ENCODE data around the gene ACVR1C. TPM values are rescaled to one million over a fixed set of nuclear protein-coding genes. Genes with fewer than 3 reads are reported as not detected.
"Not testable (repeated sequence)": the region's sequence is repeated elsewhere in the genome, so short reads cannot be mapped to it uniquely, and the experiment has no call there.

The ACVR1C gene
- total RNA-seq, 2 experiments from 2014 or later, result 1.2 to 2.4 TPM

DNA sequence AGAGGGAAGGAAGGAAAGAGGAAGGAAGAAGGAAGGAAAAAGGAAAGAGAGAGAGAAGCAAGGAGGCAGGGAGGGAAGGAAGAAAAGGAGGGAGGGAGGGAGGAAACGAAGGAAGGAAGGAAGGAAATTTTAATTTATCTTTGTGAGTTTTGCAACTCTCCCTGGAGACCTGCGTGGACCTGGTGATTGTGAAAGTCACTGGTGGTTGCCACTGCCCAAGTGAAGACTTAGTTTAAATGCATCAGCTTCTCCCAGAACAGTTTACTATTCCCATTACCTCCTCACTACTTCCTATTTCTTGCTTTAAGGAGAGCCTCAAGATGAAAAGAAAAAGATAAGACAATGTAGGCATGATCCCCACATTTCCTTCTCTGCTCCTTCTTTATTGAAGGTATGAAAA is 68.8 kb downstream of the ACVR1C start:
- H3K4me1 Mint-ChIP-seq, result peaks cover 31% of the 10 kb centered on the region
- DNase-seq (no peak), ATAC-seq (no peak)
- CTCF ChIA-PET, result interaction anchor here (1.5 kb wide), 1 partner anchor 69 kb away, joined by 3 read pairs; no protein-coding TSS in a partner anchor
- peaks cover 7% of the 10 kb centered on the region for H3K36me3 Mint-ChIP-seq
- H3K4me3 Mint-ChIP-seq, result no peak overlapping the region
- H3K27me3 Mint-ChIP-seq, result no peaks in the 10 kb centered on the region
- no peak overlapping the region for H3K27ac Mint-ChIP-seq
- H3K9me3 Mint-ChIP-seq (ENCODE audit: low read depth), result peaks cover 8% of the 10 kb centered on the region

DNA sequence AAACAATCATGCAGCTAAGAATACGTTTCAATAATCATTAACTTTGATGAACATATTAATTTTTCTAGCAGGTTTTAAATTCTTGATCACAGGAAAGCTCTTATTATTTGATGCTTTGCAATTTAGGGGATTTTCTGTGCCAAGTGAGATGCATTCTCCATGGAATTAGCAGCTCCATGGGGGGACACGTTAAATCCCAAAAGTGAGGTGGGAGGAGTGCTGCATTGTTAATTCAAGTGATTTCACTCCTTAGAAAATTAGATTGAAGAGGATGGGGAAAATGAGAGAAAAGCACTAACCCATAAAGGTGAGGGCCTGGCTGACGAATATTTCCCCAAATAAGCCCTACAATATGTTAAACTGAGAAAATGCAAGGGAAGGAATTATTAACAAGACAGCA is 69.2 kb downstream of the ACVR1C start:
- no peak for DNase-seq
- Mint-ChIP-seq H3K27ac (no peak overlapping the region), H3K4me3 (no peak overlapping the region), H3K9me3 (ENCODE audit: low read depth) (peaks cover 8% of the 10 kb centered on the region), H3K36me3 (peaks cover 7% of the 10 kb centered on the region), H3K27me3 (no peaks in the 10 kb centered on the region), H3K4me1 (peaks cover 31% of the 10 kb centered on the region)
- CTCF ChIA-PET, result interaction anchor here (1.2 to 1.5 kb wide), 3 partner anchors 68 to 257 kb away, joined by 3 to 5 read pairs (median 3); no protein-coding TSS in a partner anchor
- ATAC-seq, result no peak

DNA sequence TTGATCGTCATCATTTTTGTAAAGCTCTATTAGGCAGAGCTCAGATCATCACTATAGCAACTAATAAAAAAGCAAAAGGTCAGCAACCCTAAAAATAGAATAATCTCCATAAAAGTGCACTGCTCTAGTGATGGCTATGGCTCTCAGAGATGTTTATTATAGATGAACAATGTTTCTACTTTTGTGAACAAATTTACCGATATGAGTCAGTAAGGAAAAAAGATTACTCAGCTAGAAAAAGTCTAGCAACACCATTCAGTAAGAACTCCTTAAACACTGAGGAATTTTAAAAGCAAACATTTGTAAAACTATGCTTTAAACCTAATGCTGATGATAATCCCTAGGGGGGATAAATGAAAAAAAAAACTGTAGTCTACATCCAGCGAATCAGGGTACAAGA is 69.6 kb downstream of the ACVR1C start:
- Mint-ChIP-seq H3K27ac (no peak overlapping the region), H3K4me1 (peaks cover 31% of the 10 kb centered on the region), H3K36me3 (peaks cover 7% of the 10 kb centered on the region), H3K27me3 (no peaks in the 10 kb centered on the region), H3K4me3 (no peak overlapping the region), H3K9me3 (ENCODE audit: low read depth) (peaks cover 8% of the 10 kb centered on the region)
- CTCF ChIA-PET, result interaction anchor here (1.2 to 1.5 kb wide), 3 partner anchors 68 to 257 kb away, joined by 3 to 5 read pairs (median 3); no protein-coding TSS in a partner anchor
- no peak for DNase-seq
- no peak for ATAC-seq

DNA sequence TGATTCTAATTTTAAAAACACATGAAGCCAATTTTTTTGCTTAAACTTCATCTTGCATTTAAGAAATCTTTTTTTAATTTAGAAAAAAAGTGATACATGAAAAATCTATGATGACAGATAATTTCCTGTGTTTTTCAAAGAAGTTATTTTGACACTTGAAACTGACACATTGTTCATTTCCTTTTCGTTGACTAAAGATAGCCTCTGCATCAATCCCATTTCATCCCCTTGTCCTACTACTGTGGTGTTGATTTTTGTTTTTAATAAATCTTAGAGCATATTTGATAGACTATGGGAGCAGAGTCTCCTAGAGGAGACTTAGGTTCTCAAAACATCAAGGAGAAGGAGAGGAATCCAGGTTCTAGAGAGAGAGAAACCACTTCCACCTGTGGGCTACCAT is 70.9 kb downstream of the ACVR1C start:
- DNase-seq (no peak), ATAC-seq (no peak)
- CTCF ChIA-PET, result interaction anchor here (1.3 kb wide), 1 partner anchor 24 kb away, joined by 4 read pairs; no protein-coding TSS in a partner anchor
- Mint-ChIP-seq H3K36me3 (peaks cover 7% of the 10 kb centered on the region), H3K27ac (peak overlapping the region; percentile 51), H3K27me3 (no peaks in the 10 kb centered on the region), H3K9me3 (ENCODE audit: low read depth) (peaks cover 6% of the 10 kb centered on the region), H3K4me1 (peaks cover 31% of the 10 kb centered on the region), H3K4me3 (no peak overlapping the region)

DNA sequence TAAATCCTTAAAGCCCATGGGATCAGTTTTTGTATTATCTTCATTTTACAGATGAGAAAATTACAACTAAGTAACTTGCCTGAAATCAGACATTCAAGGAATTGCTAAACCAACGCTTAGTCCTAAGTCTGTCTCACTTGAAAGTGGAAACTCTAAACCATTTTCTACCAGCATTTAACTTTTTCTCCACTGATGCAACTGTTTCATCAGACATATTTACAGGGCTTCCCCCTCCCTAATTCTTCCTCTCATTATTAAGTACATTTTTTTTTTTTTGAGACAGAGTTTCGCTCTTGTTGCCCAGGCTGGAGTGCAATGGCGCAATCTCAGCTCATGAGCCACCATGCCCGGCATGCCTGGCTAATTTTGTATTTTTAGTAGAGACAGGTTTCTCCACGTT is 88.6 kb downstream of the ACVR1C start:
- CTCF ChIA-PET, result no interaction called here
- Mint-ChIP-seq H3K4me3 (no peak overlapping the region), H3K27me3 (no peaks in the 10 kb centered on the region), H3K9me3 (ENCODE audit: low read depth) (peaks cover 2% of the 10 kb centered on the region), H3K36me3 (peaks cover 4% of the 10 kb centered on the region), H3K4me1 (no peaks in the 10 kb centered on the region), H3K27ac (no peak overlapping the region)
- DNase-seq (no peak), ATAC-seq (no peak)

DNA sequence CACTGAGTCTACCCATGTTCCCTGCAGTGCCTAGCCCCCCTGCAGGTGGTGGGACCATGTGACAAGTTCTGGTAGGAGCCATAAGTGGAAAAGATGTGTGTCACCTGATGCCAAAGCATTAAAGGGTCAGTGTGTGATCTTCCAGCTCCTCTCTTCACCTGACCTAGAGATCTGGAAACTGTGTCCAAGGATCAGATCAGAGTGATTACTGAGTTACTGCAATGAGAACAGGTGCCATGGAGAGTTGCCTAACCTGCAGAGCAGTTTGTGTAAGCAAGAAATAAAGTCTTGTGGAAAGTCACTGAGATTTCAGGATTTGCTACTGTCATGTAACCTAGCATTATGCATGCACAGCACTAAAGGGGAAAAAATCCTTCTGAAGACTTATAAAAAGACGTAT is 90.6 kb downstream of the ACVR1C start:
- peaks cover 4% of the 10 kb centered on the region for H3K36me3 Mint-ChIP-seq
- CTCF ChIA-PET, result no interaction called here
- H3K4me3 Mint-ChIP-seq, result no peak overlapping the region
- peaks cover 2% of the 10 kb centered on the region for H3K9me3 Mint-ChIP-seq (ENCODE audit: low read depth)
- no peak for DNase-seq
- H3K27ac Mint-ChIP-seq, result no peak overlapping the region
- no peak for ATAC-seq
- no peaks in the 10 kb centered on the region for H3K4me1 Mint-ChIP-seq
- H3K27me3 Mint-ChIP-seq, result no peaks in the 10 kb centered on the region

DNA sequence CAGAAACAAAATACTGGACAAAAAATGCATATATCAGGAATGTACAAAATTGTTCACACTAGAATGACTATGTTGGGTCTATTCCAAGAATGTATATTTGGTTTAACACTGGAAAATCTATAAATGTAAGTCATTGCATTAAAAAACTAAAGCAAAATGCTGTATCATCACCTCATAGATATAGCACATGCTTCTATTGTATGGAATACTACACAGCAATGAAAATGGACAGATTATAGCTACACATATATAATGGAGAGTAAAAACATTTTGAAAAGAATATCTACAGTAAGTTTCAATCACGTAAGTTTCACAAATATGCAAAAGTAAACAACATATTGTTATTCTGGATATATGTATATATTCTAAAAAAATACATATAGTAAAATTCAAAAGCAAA is 91.8 kb downstream of the ACVR1C start:
- no peaks in the 10 kb centered on the region for H3K27me3 Mint-ChIP-seq
- CTCF ChIA-PET, result no interaction called here

DNA sequence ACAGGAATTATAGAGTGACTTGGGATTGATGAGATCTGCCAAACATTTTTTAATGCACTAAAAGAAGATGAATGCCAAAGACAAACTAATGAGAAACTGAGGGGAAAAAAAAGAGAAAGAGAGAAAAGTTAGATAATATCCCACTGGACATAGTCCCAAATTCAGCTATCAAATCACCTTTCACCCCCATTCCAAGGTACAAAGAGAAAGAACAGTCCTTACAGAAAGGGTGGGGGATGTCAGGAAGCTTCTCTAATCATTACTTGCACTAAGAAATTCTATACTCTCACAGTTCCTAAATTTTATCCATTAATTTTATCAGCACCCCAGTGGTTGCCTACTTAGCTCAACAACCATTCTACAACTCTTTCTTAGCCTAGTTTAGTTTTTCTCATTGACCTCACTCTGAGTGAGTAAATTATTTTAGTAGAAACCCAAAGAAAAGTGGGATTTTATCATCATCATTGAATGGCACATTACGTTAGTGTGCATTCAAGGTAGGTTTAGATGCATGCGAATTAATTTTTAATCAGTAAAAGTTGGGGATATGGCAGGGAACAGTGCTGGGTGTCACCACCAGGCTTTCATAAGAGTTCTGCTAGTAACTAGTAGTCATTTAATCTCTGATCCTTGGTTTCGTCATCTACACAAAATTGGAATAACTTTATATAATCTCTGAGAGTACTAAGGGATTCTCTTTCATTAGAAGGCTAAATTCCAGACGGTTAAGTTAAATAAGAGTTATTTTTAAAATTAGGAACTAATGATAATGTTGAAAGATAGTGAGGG is 99.5 kb downstream of the ACVR1C start:
- DNase-seq, result no peak
- no peak for ATAC-seq
- CTCF ChIA-PET, result no interaction called here
- H3K4me1 Mint-ChIP-seq, result no peaks in the 10 kb centered on the region
- H3K4me3 Mint-ChIP-seq, result no peak overlapping the region
- peaks cover 8% of the 10 kb centered on the region for H3K27me3 Mint-ChIP-seq
- no peaks in the 10 kb centered on the region for H3K9me3 Mint-ChIP-seq (ENCODE audit: low read depth)
- no peak overlapping the region for H3K27ac Mint-ChIP-seq
- H3K36me3 Mint-ChIP-seq, result no peaks in the 10 kb centered on the region

More for the DNA sequence above, 91.8 kb downstream of the ACVR1C start:
- Mint-ChIP-seq H3K4me3 (no peak overlapping the region), H3K4me1 (no peaks in the 10 kb centered on the region), H3K36me3 (peaks cover 4% of the 10 kb centered on the region), H3K9me3 (ENCODE audit: low read depth) (peaks cover 2% of the 10 kb centered on the region), H3K27ac (no peak overlapping the region)
- ATAC-seq (no peak), DNase-seq (no peak)

DNA sequence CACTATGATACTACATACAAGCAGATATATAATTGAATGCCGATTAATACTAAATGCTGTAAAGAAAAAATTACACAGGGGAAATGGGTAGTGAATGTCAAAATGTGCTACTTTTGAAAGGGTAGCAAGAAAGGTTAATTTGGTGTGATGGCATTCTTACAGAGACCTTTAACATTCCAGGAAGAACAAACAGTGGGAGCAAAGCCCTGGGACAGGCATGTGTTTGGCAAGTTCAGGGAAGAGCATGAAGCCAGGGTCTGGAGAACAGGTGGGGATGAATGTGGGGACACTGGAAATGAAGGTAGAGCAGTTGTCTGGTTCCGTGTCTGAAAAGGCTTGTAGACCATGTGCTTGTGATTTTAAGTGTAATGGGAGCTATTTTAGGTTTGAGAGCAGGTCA is 102.6 kb downstream of the ACVR1C start:
- Mint-ChIP-seq H3K4me1 (no peaks in the 10 kb centered on the region), H3K27ac (no peak overlapping the region), H3K4me3 (no peak overlapping the region), H3K36me3 (no peaks in the 10 kb centered on the region), H3K27me3 (peaks cover 8% of the 10 kb centered on the region), H3K9me3 (ENCODE audit: low read depth) (no peaks in the 10 kb centered on the region)
- ATAC-seq, result no peak
- CTCF ChIA-PET, result no interaction called here
- no peak for DNase-seq

DNA sequence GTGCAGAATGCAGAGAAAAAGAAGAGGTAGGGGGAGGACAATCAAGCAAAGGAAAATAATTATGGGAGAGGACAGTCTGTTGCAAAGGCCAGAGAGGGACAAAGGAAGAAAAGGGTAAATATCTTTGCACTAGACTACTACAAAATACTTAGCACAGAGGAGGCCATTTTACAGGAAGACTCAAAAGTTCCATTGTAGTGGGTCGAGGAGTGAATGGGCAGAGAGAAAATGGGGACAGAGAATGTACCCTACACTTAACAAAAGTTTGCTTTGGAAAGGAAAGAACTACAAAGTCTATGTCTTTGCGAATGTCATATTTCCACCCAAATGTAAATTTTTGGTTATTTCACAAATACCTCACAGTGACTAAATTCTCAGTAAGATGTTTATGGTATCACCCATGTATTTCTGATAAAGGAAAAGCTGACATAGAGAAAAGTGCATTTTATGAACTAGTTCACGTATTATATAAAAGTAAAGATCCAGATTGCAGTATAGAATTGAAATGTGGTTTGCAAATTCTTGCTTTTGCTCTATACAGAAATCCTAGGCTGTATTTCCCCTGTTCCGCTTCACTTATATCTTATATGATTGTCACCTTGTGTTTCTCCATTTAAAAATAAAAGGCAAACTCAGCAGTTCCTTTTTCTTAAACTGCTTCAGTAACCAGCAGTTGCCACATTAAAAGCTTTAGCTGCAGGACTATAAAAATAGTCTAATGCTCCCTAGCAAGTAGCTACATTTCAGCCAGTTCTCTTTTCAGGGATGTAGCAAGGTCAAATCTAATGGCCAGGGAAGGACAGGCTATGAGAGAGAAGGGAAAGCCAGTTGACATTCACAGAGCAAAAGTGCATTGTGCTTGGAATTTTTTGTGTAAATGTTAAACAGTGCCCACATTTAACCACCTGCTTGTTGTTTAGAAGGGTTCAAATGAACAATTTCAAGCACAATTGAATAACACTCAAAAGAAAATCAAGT is 105.1 kb downstream of the ACVR1C start:
- CTCF ChIA-PET, result no interaction called here
- ATAC-seq (no peak), DNase-seq (no peak)
- Mint-ChIP-seq H3K9me3 (ENCODE audit: low read depth) (no peaks in the 10 kb centered on the region), H3K27me3 (peaks cover 8% of the 10 kb centered on the region), H3K27ac (no peak overlapping the region), H3K36me3 (no peaks in the 10 kb centered on the region), H3K4me1 (no peaks in the 10 kb centered on the region), H3K4me3 (no peak overlapping the region)

DNA sequence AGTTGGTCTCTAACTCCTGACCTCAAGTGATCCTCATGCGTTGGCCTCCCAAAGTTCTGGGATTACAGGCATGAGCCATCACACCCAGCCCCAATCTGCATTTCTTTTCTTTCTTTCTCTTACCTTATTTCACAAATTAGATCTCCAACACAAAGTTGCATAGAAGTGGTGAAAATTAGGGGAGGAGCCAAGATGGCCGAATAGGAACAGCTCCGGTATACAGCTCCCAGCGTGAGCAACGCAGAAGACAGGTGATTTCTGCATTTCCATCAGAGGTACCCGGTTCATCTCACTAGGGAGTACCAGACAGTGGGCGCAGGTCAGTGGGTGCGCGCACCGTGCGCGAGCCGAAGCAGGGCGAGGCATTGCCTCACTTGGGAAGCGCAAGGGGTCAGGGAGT is 113.7 kb downstream of the ACVR1C start:
- ATAC-seq; H3K4me3 Mint-ChIP-seq; H3K36me3 Mint-ChIP-seq; H3K27me3 Mint-ChIP-seq; H3K27ac Mint-ChIP-seq; DNase-seq; H3K4me1 Mint-ChIP-seq; H3K9me3 Mint-ChIP-seq (ENCODE audit: low read depth): not testable (repeated sequence)
- CTCF ChIA-PET, result interaction anchor here (1.2 kb wide), 1 partner anchor 20 kb away, joined by 3 read pairs; no protein-coding TSS in a partner anchor

DNA sequence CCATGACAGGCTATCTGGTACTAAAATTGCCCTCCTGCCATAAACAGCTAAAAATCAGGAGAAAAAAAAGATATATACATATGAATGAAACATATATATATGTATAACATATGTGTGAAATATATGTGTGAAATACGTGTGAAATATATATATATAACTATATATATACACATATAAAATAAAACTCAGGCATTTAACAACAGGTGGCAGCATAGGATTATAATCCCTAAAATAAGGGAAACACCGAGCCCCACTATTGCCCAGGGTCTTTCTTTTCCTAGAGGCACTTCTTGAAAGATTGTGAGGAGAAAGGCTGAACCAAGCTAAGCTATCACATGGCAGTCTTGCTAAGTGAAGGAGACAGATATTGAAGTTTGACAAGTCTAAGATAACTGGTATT is 118.9 kb downstream of the ACVR1C start:
- H3K27ac Mint-ChIP-seq, result no peak overlapping the region
- DNase-seq (no peak), ATAC-seq (no peak)
- peaks cover 3% of the 10 kb centered on the region for H3K4me1 Mint-ChIP-seq
- H3K9me3 Mint-ChIP-seq (ENCODE audit: low read depth), result no peaks in the 10 kb centered on the region
- peaks cover 3% of the 10 kb centered on the region for H3K36me3 Mint-ChIP-seq
- CTCF ChIA-PET, result interaction anchor here (1.0 to 2.7 kb wide), 8 partner anchors 12 to 501 kb away, joined by 3 to 12 read pairs (median 4); no protein-coding TSS in a partner anchor
- H3K27me3 Mint-ChIP-seq, result peaks cover 14% of the 10 kb centered on the region
- no peak overlapping the region for H3K4me3 Mint-ChIP-seq

DNA sequence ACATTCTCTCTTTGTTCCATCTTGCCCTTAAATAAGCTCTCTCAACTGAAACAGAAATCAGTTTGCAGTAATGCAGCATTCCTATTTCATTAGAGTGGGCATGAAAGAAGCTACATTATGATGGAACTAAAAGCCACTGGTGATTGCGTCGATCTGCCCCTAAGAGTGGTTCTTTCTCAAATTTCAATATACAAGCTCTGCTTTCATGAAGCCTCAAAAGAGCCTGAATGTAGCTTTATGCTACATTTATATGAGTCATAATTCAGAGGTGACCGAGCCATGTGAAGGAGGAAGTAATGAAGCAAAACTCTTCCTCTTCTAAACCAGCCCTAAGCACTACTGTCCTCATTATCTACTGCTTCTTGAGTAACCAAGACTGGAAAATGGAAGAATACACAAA is 120.0 kb downstream of the ACVR1C start:
- ATAC-seq, result no peak
- CTCF ChIA-PET, result interaction anchor here (0.7 to 2.5 kb wide), 4 partner anchors 16 to 502 kb away, joined by 3 to 12 read pairs (median 6); no protein-coding TSS in a partner anchor

More for the DNA sequence above, 120.0 kb downstream of the ACVR1C start:
- Mint-ChIP-seq H3K9me3 (ENCODE audit: low read depth) (no peaks in the 10 kb centered on the region), H3K36me3 (peaks cover 4% of the 10 kb centered on the region), H3K4me3 (no peak overlapping the region), H3K27ac (no peak overlapping the region), H3K4me1 (peaks cover 3% of the 10 kb centered on the region), H3K27me3 (peaks cover 14% of the 10 kb centered on the region)
- no peak for DNase-seq

All from activated CD8-positive, alpha-beta memory T cell treated with anti-CD3 and anti-CD28 coated beads, Interleukin-2, amount 10 ng/mL, durations not matched to agents 7 days and 5 days (primary cell).